ENCODE measurements around the gene CDSN.

GRCh38 chr6:31116661-31117385, 3.4 kb downstream of the CDSN start:
- TF ChIP-seq ZNF274 (IDR thresholded peaks at IDR 0.05; ENCODE audit: low read depth, low read length) (no peak), POLR2AphosphoS5 (IDR thresholded peaks at IDR 0.05; ENCODE audit: low read depth, low read length) (no peak), CTCF (IDR thresholded peaks at IDR 0.05 in 2 of 3, conservative IDR thresholded peaks at IDR 0.05 in 1 of 3; ENCODE audit: borderline replicate concordance in 1 of 3, insufficient read depth in 1 of 3, low read depth in 2 of 3, low read length in 2 of 3) (no peak), EZH2phosphoT487 (IDR thresholded peaks at IDR 0.05; ENCODE audit: borderline replicate concordance) (no peak), EZH2 (IDR thresholded peaks at IDR 0.05) (no peak)
